HG03460 (cell line): ENCODE data around the gene NECTIN3.

ENCODE experiments used
- ATAC-seq: cut with Tn5 transposase; IDR thresholded peaks from one replicate; pipeline ENCODE4 v1.9.1; 2021; ENCODE audit not compliant: unreplicated experiment

Gene NECTIN3, protein sequence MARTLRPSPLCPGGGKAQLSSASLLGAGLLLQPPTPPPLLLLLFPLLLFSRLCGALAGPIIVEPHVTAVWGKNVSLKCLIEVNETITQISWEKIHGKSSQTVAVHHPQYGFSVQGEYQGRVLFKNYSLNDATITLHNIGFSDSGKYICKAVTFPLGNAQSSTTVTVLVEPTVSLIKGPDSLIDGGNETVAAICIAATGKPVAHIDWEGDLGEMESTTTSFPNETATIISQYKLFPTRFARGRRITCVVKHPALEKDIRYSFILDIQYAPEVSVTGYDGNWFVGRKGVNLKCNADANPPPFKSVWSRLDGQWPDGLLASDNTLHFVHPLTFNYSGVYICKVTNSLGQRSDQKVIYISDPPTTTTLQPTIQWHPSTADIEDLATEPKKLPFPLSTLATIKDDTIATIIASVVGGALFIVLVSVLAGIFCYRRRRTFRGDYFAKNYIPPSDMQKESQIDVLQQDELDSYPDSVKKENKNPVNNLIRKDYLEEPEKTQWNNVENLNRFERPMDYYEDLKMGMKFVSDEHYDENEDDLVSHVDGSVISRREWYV

DNA sequence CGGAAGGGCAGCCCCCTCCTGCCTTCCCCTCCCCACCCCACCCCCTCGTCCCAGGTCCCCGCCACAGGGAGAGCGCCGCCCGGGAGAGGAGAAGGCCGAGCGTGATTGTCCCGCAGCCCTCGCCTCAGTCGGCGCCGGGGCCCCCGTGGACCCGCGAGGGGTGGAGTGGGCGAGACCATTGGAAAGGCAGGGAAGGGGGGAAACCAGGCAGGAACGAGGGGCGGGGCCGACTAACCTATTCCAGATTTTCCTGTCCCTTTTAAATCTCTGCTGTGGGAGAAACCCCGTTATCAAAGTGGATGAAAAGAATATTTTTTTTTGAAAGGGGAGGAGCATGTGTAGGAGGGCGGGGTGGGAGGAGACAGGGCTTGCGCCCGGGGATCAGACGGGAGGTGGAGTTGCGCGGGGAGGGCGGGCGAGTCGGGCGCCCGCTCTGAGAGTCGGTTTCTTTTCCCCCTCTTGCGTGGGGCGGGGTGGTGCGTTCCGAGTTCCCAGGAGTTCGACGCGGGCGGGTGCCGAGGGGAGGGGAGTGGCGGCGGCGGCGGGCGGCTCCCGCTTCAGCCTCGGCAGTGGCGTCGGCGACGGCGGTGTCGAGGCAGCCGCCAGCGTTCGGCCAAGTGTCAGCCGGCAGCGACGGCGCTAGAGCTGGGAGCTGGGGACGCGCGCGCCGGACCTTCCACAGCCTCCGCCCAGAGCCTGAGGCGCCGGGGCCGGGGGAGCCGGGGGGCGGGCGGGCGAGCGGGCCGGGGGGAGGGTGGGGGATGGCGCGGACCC, at the start of gene NECTIN3:
Gene NECTIN3 (plus strand): TSS at position 560 of the 774 bp plus-strand sequence. CDS start 202 bp downstream, at position 762.
- ATAC-seq = peak; percentile 63

DNA sequence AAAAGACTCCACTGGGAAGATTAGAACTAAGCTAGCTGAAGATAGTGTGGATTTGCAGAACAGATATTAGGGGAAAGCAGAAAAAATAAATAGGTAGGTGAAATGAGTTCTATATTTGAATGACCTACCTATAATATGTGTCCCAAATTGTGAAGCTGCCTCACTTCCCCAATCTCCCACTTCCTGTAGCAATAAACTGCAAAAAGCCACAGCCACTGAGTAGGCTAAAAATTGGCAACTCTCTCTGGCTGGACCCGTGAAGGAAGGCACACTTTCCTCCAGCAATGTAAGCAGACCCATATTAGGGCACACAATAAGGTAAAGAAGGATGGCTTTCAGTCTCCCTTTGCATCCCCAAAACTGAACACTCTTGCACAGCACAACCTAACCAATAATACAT, 43.7 kb upstream of the NECTIN3 start:
- ATAC-seq = no peak

DNA sequence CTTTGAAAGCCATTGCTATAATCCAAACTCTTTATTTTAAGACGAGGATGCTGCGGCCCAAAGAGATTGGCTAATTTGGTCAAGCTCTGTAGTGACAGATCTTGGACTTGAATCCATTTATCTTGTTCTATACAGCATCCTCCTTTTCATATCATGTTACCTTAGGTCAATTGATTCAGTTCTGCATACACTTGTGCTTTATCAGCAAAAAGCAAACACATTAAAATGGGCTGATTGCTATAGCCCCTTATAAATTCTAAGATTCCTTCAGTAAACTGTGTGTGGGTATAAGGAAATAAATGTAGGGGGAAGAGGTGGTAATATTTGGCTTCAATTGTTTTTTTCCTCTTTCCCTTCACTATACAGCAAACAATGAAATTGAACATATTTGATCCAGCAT, 40.1 kb upstream of the NECTIN3 start:
- ATAC-seq = no peak

DNA sequence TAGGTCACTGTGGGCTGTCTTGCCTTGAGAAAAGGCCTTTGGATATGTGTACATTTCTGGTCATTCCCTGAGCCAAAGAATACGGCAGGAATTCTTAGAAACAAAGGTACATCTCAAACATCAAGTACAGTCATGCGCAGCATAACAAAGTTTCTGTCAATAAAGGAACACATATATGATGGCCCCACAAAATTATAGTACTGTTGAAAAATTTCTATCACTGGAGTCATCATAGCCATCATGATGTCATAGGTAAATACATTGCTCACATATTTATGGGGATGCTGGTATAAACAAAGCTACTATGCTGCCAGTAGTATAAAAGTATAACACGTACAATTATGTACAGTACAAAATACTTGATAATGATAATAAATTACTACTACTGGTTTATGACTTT, 38.9 kb upstream of the NECTIN3 start:
- no peak for ATAC-seq

DNA sequence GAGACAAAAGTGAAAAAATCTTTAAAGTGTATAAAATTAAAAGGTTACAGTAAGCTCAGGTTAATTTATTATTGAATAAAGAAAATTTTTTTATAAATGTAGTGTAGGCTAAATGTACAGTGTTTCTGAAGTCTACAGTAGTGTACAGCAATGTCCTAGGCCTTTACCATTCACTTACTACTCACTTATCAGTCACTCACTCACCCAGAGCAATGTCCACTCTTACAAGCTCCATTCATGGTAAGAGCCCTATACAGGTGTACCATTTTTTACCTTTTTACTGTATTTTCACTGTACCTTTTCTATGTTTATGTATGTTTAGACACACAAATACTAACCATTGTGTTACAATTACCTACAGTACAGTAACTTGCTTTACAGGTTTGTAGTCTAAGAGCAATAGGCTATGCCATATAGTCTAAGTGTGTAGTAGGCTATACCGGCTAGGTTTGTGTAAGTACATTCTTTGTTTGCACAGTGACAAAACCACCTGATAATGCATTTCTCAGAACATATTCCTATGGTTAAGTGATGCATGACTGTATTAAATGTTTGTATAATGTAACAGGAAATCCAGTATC, 38.1 kb upstream of the NECTIN3 start:
- no peak for ATAC-seq

DNA sequence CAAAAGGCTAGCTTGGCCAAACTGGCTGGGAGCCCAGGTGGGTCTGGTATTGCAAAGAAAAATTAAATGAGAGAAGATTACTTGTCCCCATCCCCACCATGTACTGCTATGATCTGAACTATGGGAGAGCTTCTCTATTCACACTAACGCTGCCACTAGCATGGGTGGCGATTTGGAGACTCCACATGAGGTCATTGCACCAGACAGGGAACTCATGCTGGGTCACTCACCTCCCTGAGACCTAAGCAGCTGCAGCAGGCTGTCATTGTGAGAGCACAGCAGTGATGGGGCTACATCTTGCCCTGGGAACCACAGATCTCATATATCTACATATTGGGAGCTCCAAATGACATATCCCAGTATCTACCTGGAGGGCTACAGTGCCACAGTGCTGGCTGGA, 36.3 kb upstream of the NECTIN3 start:
- ATAC-seq = no peak

DNA sequence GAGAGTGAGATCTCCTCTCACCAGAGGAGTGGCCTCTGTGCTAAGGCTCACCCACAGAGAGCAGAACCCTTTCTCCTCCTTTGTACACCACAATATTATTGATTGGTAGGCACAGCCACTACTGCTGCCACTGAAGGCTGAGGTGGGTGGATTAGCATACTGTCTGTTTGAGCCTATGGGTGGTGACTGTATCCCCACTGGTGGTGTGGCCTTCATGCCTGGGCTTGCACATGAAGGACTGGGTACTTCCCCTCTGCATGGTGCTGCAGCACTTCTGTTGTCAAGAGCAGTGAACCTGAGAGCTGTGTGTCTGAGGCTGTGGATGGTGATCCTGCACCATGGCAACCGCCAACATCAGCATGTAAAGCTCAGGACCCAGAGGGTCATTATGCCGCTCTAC, 35.7 kb upstream of the NECTIN3 start:
- no peak for ATAC-seq

DNA sequence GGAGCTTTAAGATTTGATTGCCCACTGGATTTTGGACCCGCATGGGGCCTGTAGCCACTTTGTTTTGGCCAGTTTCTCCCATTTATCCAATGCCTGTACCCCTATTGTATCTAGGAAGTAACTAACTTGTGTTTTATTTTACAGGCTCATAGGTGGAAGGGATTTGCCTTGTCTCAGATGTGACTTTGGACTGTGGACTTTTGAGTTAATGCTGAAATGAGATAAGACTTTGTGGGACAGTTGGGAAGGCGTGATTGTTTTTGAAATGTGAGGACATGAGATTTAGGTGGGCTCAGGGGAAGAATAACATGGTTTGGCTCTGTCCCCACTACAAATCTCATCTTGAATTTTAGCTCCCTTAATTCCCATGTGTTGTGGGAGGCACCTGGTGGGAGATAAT, 30.7 kb upstream of the NECTIN3 start:
- no peak for ATAC-seq

DNA sequence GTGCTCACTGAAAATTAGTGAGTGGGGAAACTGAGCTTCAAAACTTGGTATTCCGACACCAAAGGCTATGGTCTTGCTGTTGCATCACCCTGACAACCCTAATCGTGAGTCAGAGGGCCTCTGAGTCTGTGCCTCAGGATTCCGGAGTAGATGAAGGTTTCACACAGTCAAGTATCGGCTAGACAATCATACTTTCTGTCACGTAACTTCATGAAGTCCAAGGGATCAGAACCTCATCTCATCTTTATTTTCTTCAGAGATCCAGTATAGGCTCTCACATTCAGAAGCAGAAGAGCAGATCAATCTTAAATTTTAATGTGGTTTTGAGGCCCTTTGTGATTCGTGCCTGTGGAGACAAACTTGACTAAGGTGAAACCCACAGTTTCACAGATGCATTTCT, 26.1 kb upstream of the NECTIN3 start:
- no peak for ATAC-seq

DNA sequence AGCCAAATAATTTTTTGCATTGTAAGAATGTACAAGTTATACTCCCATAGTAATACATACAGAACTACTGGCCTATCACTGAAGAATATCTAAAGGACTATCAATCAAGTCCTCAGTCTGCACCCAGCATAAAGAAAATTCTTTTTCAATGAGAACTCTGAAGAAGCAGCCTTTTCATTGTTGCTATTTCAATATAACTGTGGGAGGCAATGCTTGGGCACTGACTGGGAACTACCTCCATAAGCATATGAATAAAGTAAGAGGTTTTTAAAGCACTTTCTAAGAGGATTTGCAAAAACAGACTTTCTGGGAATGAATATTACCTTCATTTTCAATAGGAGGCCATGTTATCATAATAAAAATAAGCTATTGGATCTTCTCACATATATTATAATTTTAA, 24.6 kb upstream of the NECTIN3 start:
- ATAC-seq = no peak

DNA sequence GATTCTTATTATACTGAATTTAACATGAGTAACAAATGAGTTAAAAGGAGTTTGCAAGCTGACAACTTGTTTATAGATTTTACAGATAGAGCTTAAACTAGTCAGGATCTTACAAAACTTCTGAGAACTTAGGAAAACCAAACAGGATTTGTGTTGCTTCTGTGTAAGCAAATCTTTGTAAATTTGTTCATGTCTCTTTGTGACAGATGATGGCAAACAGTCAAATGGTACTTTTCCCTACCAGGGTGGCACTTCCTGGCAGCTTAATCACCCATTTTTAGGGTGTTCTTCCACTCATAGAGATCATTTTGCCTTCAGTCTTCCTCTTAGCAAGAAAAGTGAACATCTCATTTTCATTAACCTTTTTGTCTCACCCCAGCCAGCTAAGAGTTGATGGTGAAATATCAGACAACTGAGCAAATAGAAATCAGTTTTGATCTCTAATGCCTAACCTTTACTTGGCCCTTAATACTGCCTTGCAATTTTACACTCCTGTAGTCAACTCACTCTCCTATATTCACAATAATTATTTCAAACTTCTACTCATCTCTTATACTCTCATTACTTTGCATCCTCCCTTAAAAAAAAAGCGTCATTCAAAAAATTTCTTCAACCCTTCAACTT, 23.7 kb upstream of the NECTIN3 start:
- no peak for ATAC-seq

DNA sequence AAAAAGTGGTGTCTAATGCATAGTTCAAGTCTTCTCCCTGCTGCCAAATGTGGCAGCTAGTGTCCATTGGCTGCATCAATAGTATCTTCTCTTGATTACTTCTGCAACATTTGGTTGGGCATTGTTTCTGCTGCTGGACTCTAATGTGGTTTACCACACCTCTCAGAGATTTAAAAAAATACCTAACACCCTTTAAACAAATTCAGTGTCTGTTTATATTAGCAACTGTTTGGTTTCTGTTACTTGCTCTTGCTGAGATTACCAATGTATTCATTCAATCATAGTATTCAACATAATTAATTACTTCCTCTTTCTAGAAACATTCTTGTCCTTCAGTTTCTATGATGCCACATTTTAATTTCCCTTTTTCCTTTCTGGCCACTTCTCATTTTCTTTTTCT, 20.3 kb upstream of the NECTIN3 start:
- no peak for ATAC-seq

DNA sequence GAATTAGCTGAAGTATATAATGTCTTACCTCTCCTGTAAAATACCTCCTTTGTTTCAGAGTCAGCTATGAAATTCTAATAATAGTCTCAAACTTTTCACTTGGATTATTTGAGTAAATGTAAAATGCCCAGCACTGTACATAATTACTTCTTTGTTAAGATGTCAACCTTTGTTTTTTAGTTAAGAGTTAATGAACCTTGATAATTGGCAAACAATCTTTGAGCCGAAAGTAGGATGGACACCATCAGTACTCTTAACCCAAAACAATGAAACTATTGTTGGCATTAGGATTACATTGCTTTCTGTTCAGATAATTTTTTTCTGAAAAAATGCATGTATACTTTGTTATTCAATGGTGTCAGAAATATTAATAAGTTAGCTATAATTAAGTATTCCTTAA, 3.0 kb upstream of the NECTIN3 start:
- ATAC-seq = no peak

DNA sequence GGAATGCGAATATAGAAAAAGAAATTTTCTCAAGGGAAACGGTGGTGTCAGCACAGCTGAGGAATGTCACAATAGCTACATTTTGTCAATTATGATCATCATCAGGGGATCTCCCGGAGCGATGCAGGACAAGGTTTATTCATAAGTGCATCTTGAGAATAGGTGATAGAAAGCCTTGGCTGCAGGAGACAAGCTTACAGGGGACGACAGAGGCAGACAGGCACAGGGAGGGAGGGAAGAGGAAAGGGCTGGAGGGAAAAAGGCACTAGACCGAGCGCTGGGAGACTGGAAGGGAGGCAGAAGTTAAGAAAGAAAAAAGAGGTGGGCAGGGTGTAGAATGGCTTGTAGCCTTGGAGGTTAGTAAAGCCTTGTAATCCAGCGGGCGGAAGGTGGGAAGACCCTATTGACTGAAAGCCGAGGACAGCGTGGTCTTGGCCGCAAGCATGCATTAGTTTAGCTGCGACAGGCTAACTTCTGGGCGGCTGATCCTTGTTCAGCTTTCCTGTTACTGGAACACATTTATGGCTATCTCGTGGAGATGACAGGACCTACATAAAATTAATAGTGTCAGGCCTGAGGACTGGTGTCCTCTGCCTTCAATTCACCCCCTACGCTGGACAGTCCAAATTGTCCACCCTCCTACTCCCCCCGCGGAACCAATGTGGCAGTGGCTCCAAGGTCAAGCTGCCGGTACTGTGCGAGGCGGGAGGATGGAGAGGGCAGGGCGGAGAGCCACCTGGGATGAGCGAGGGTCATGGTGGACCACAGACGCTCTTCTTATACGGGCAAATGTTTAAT, 1.4 kb upstream of the NECTIN3 start:
- no peak for ATAC-seq

DNA sequence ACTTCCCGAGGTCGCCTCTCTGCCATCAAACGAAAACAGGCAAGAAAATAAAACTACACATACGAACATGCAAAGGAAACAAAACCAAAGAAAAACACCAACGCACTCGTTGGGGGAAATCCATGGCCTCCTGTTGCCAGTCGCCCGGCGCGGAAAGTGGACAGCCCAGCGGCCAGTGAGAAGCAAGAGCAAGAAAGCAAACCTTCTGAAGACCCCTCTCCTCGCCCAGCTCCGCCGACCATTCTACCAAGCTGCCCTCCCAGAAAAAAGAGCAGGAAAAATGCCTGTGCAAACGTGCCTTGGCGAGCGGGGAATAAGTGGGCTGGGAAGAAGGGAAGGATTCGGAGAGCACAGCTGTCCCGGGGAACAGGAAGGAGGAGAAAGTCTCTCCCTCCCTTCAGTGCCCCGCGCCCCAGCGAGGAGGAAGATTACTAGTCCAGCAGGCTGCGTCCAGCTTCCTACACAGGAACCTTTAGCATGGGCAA, 802 bp upstream of the NECTIN3 start:
- peak; percentile 9 for ATAC-seq

DNA sequence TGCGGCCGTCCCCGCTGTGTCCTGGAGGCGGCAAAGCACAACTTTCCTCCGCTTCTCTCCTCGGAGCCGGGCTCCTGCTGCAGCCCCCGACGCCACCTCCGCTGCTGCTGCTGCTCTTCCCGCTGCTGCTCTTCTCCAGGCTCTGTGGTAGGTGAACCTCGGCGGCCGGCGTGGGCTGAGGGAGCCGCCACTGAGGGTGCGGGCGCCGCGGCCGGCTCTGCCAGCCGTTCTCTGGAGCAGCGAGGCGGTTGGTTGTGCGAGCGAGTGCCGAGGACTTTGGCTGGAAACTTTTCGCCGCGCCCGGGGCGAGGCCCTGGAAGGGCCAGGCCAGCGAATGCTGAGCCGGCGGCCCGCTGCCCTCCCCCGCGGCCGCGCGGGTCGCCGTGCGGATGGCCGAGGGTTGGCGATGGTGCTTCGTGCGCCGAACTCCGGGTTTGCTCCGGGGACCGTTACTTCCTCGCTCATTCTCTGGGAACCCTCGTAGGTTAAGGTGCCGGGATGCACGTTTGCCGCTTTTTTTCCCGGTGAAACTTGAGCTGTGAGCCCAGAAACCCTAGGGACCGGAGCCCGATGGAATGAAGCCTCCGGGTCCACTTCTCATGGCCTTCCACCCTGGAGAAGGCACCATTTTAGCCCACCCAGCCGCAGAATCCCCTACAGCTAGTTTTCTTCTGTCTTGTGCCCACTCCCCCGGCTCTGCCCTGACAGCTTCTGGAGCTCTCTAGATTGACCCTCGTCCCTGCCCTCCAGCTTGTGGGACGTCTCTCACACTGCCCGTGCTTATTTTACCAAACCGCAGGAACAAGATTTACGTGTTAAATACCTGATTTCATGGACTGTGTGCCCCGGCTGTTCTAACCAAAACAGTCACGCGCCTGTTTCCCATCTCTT, 660 bp downstream of the NECTIN3 start:
- ATAC-seq = peak; percentile 13

DNA sequence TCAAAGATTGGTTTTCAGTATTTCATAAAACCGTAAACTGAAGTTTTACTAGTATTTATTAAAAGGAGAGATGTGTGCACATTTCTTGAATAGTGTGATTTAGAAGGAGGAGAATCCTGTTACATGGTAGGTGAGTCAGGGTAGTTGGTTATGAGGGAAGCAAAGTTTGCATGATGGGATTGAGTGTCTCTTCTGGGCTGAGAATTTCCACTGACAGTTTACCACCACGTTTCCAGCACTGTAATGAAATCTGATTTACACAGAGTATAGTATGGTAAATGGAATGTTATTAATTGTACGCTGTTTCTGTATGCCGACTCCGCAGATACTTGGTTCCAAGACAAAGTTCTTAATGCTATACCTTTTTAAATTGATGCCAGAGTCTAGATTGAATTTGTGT, 1.6 kb downstream of the NECTIN3 start:
- ATAC-seq = no peak

DNA sequence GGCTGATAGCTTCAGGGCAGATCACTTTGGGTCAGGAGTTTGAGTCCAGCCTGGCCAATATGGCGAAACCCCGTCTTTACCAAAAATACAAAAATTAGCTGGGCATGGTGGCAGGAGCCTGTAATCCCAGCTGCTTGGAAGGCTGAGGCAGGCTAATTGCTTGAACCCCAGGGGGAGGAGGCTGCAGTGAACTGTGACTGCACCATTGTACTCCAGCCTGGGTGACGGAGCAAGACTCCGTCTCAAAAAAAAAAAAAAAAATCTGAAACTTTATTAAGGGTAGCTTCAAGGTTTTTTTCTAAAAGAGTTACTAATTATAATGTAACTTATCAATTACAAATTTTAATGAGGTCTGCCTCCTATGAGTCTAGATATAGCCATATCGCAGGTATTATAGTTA, 5.1 kb downstream of the NECTIN3 start:
- no peak for ATAC-seq

DNA sequence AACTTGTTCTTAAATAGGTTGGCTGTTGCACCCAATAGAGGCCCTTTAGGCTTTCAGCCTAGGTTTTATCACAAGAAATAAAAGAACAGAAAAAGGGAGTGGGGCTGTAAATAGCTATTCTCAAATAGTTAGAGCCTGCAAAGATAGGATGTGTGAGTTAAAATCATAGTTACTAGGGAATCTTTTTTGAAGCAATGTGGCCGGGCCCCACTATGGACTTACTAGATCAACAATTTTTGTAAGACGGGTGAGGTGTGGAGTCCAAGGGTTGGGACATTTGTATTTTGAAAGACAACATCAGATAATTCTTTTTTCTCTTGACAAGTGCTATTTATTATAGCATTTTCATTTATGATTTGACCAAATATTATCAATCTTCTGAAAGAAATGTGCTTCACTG, 5.8 kb downstream of the NECTIN3 start:
- no peak for ATAC-seq
